Measurements from ENCODE around the gene STAT3.
A peak's percentile ranks its signal among the peaks of the same experiment; 100 is the strongest.
"Not testable (repeated sequence)": the region's sequence is repeated elsewhere in the genome, so short reads cannot be mapped to it uniquely, and the experiment has no call there.

STAT3 gene

GRCh38 chr17:42304187-42305030, 83.8 kb downstream of the STAT3 start:
- TF ChIP-seq ZFX (IDR thresholded peaks at IDR 0.05; ENCODE audit: borderline replicate concordance) (no peak), CTCF (IDR thresholded peaks at IDR 0.05) (no peak)
- no peak overlapping the region for H3K27ac ChIP-seq

GRCh38 chr17:42303694-42304093, 84.5 kb downstream of the STAT3 start:
- no peak overlapping the region for H3K27ac ChIP-seq
- no peak for TF ChIP-seq ZFX (IDR thresholded peaks at IDR 0.05; ENCODE audit: borderline replicate concordance)

GRCh38 chr17:42301022-42301421, 87.2 kb downstream of the STAT3 start:
- no peak overlapping the region for H3K27ac ChIP-seq
- no peak for TF ChIP-seq CTCF (IDR thresholded peaks at IDR 0.05)
- no peak for TF ChIP-seq ZFX (IDR thresholded peaks at IDR 0.05; ENCODE audit: borderline replicate concordance)

GRCh38 chr17:42299913-42300312, 88.3 kb downstream of the STAT3 start:
- H3K27ac ChIP-seq, result not testable (repeated sequence)

- not testable (repeated sequence) for H3K27ac ChIP-seq
Measured at GRCh38 chr17:42299361-42299760, 88.9 kb downstream of the STAT3 start.

- H3K27ac ChIP-seq, result not testable (repeated sequence)
Measured at GRCh38 chr17:42297775-42298174, 90.5 kb downstream of the STAT3 start.

GRCh38 chr17:42296012-42296411, 92.2 kb downstream of the STAT3 start:
- no peak overlapping the region for H3K27ac ChIP-seq
- TF ChIP-seq ZFX (IDR thresholded peaks at IDR 0.05; ENCODE audit: borderline replicate concordance) (no peak), CTCF (IDR thresholded peaks at IDR 0.05) (no peak)

GRCh38 chr17:42294469-42295398, 93.5 kb downstream of the STAT3 start:
- TF ChIP-seq CTCF (IDR thresholded peaks at IDR 0.05) (no peak), ZFX (IDR thresholded peaks at IDR 0.05; ENCODE audit: borderline replicate concordance) (no peak)
- H3K27ac ChIP-seq, result peak overlapping the region; percentile 34; the same call in 1 of the 2 replicates

- H3K27ac ChIP-seq, result no peak overlapping the region
- TF ChIP-seq ZFX (IDR thresholded peaks at IDR 0.05; ENCODE audit: borderline replicate concordance), result no peak
- TF ChIP-seq CTCF (IDR thresholded peaks at IDR 0.05), result no peak
Measured at GRCh38 chr17:42291129-42291528, 97.1 kb downstream of the STAT3 start.

Data from 22Rv1 (cell line).